ENCODE results near the gene MYO1H.

The MYO1H gene

GRCh38 chr12:109383240-109383639 lies 35.5 kb downstream of the MYO1H start:
- Histone ChIP-seq H3K4me2 (ENCODE audit: low read length) (no peak overlapping the region), H3K36me3 (replicated peaks; ENCODE audit: low read depth, low read length) (no peaks in the 10 kb centered on the region), H4K20me1 (ENCODE audit: insufficient read depth, low read length) (no peaks in the 10 kb centered on the region), H3K27ac (ENCODE audit: low read length) (no peak overlapping the region), H3K4me3 (ENCODE audit: low read length) (no peak overlapping the region), H3K79me2 (ENCODE audit: low read length) (no peaks in the 10 kb centered on the region), H2AFZ (ENCODE audit: low read depth, low read length) (no peak overlapping the region), H3K9me3 (ENCODE audit: insufficient read depth, low read length) (no peaks in the 10 kb centered on the region), H3K27me3 (ENCODE audit: low read depth, low read length) (peaks cover 22% of the 10 kb centered on the region), H3K4me1 (ENCODE audit: low read length) (0 out of 2 replicates have a peak, but pooled peaks cover 2% of the 10 kb centered on the region), H3K9ac (ENCODE audit: low read length) (no peak overlapping the region)
- no peak for TF ChIP-seq CTCF (IDR thresholded peaks at IDR 0.05; ENCODE audit: low read depth, low read length)
- no peak for TF ChIP-seq EZH2phosphoT487 (IDR thresholded peaks at IDR 0.05; ENCODE audit: low read depth)

GRCh38 chr12:109385339-109386058 lies 37.8 kb downstream of the MYO1H start:
- H3K9ac ChIP-seq (ENCODE audit: low read length): no peak overlapping the region

GRCh38 chr12:109386059-109386433 lies 38.3 kb downstream of the MYO1H start:
- Histone ChIP-seq H3K79me2 (ENCODE audit: low read length) (no peaks in the 10 kb centered on the region), H4K20me1 (ENCODE audit: insufficient read depth, low read length) (no peaks in the 10 kb centered on the region), H3K4me3 (ENCODE audit: low read length) (no peak overlapping the region), H3K9ac (ENCODE audit: low read length) (no peak overlapping the region), H3K27ac (ENCODE audit: low read length) (no peak overlapping the region), H3K4me1 (ENCODE audit: low read length) (0 out of 2 replicates have a peak, but pooled peaks cover 2% of the 10 kb centered on the region), H2AFZ (ENCODE audit: low read depth, low read length) (no peak overlapping the region), H3K9me3 (ENCODE audit: insufficient read depth, low read length) (no peaks in the 10 kb centered on the region), H3K36me3 (replicated peaks; ENCODE audit: low read depth, low read length) (no peaks in the 10 kb centered on the region), H3K4me2 (ENCODE audit: low read length) (no peak overlapping the region), H3K27me3 (ENCODE audit: low read depth, low read length) (peaks cover 22% of the 10 kb centered on the region)
- TF ChIP-seq CTCF (IDR thresholded peaks at IDR 0.05; ENCODE audit: low read depth, low read length): no peak
- TF ChIP-seq EZH2phosphoT487 (IDR thresholded peaks at IDR 0.05; ENCODE audit: low read depth): no peak

More at GRCh38 chr12:109385339-109386058, 37.8 kb downstream of the MYO1H start:
- Histone ChIP-seq H2AFZ (ENCODE audit: low read depth, low read length) (no peak overlapping the region), H3K9me3 (ENCODE audit: insufficient read depth, low read length) (no peaks in the 10 kb centered on the region), H3K4me3 (ENCODE audit: low read length) (no peak overlapping the region), H3K4me1 (ENCODE audit: low read length) (0 out of 2 replicates have a peak, but pooled peaks cover 2% of the 10 kb centered on the region), H3K79me2 (ENCODE audit: low read length) (no peaks in the 10 kb centered on the region), H3K27ac (ENCODE audit: low read length) (no peak overlapping the region), H3K27me3 (ENCODE audit: low read depth, low read length) (peaks cover 22% of the 10 kb centered on the region), H3K4me2 (ENCODE audit: low read length) (peak overlapping the region; percentile 43), H4K20me1 (ENCODE audit: insufficient read depth, low read length) (no peaks in the 10 kb centered on the region), H3K36me3 (replicated peaks; ENCODE audit: low read depth, low read length) (no peaks in the 10 kb centered on the region)
- TF ChIP-seq EZH2phosphoT487 (IDR thresholded peaks at IDR 0.05; ENCODE audit: low read depth): no peak
- peak; percentile 72 for TF ChIP-seq CTCF (IDR thresholded peaks at IDR 0.05; ENCODE audit: low read depth, low read length)

DNA sequence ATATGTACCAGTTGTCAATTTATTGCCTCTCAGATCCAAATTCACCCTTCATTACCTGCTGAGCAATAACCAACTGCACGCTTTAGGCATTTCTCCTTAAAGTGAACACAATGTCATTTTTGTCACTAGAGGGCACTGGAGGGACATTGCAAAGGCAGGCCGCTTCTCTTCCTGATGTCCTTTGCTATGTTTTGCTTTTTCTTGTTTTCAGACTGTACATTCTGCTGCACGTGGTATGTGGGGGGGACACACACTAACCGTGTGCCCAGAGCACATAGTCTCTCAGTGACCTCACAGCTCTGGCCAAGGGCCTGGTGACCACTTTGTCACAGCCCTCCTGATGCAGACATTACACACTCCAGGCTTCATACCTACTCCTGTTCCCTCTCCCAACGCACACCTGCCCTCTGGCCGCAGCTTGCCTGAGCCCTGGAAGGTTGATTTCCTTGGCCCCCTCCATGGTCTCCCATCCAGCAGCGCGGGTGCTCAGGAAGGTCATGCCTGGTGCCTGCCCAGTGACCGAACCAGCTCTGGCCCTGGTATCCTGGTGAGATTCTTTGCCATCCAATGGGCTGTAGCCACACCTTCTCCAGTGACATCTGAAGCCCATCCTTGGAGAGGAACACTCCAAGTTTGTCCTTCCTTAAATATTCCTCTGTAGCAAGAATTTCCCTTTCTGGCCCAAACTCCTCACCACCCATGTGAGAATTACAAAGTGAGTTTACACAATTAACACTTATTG lies 39.9 kb downstream of the MYO1H start:
- no peak overlapping the region for H3K9ac ChIP-seq (ENCODE audit: low read length)
- no peaks in the 10 kb centered on the region for H3K36me3 ChIP-seq (replicated peaks; ENCODE audit: low read depth, low read length)
- H3K4me3 ChIP-seq (ENCODE audit: low read length): no peak overlapping the region
- H2AFZ ChIP-seq (ENCODE audit: low read depth, low read length): no peak overlapping the region
- no peaks in the 10 kb centered on the region for H3K9me3 ChIP-seq (ENCODE audit: insufficient read depth, low read length)
- no peak overlapping the region for H3K27ac ChIP-seq (ENCODE audit: low read length)
- H3K27me3 ChIP-seq (ENCODE audit: low read depth, low read length): peaks cover 22% of the 10 kb centered on the region
- TF ChIP-seq CTCF (IDR thresholded peaks at IDR 0.05; ENCODE audit: low read depth, low read length) (peak; percentile 68), EZH2phosphoT487 (IDR thresholded peaks at IDR 0.05; ENCODE audit: low read depth) (no peak)
- no peaks in the 10 kb centered on the region for H4K20me1 ChIP-seq (ENCODE audit: insufficient read depth, low read length)
- H3K4me1 ChIP-seq (ENCODE audit: low read length): 0 out of 2 replicates have a peak, but pooled peaks cover 2% of the 10 kb centered on the region
- H3K4me2 ChIP-seq (ENCODE audit: low read length): no peak overlapping the region
- no peaks in the 10 kb centered on the region for H3K79me2 ChIP-seq (ENCODE audit: low read length)

All from OCI-LY3 (cell line).